Measurements from ENCODE around the gene SWAP70. TPM values are rescaled to one million over a fixed set of nuclear protein-coding genes. Genes with fewer than 3 reads are reported as not detected.

Gene SWAP70
- total and polyA plus RNA-seq, 9 of the 15 experiments (the other 6 are each of a cell fraction or from before 2014, with no cell fraction given), result 1.7 to 4.9 (median 3.9) TPM

DNA sequence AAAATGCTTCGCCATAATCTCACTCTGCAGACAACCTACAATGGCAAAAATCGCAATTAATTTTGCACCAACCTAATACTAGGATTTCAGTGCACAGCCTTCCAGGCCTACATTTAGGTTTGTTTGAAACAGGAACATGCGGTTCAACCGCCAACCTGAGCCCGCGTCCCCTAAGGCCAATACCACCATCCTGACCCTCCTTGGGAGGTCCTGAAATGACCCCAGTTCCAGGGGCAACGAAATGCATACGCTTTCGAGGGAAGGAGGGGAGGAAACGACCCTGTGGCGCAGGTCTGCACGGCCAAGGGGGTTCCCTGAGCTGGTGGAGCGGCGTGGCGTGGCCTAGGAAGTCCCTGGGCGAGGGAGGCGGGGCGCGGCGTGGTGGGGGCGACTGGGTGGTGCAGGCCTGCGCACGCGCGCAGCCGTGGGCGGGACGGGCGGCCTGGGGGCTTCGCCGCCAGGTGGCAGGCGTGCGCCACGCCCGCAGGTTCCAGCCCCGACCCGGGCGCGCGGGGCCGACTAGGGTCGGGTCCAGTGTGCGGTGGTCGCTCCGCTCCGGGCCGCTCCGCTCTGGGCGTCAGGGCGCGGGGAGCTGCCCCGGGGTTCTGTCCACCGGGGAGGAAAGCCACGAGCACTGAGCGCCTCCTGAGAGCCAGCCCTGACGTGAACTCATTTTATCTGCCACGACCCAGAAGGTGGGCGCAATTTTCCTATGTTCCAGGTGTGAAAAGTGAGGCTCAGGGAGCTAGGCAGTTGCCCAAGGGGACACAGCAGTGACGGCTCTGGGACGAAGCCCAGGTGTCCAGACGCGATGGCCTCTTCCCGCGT lies 94.1 kb downstream of the SWAP70 start (continued):
- TF ChIP-seq, protein P1, sequence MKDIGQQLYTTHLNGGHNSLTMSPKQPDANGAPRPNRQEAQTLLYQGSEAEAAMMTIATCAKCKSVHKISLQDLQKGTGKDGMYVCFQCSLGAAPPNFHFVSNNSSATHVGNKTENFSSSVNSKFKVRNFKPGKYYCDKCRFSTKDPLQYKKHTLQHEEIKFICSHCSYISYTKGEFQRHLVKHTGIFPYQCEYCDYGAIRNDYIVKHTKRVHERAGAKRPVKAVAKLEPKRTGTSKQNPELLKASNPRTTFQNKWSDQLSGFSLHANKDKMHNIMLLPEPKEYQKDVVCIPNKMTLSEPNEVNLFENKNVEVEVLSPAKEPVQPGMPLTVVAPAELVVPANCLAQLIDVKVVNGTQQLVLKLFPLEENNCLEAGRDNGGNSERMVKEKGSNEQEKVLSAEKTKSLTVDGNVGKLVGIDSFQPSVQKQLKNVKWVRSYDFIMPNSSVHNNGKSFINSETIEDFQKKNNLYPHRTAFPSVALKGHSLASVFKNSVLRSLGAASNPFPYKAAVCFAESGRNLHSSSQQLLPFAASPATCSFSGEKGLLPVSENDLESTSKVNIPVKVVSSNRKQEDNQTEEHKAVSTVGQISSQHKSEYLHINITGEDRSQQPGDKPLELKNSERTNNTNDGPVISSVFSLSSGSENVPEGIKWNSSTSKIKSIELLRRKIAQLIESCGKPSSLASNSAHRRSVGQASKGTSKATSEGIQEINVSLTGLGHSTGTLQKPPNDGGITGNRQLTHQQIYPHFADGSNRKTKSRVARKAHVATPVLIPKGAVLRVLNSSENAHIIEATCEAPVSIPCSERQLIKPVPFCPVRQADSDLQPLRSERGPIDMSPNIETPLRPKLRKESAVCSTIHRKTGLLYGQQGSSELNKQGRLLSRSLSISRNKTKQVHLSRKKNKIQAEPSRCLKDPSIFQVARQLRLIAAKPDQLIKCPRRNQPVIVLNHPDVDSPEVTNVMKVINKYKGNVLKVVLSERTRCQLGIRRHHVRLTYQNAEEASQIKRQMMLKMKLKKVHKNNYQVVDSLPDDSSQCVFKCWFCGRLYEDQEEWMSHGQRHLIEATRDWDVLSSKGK (CRISPR knock-in tag; IDR thresholded peaks at IDR 0.05), result no peak
- TF ChIP-seq ZNF282 (CRISPR knock-in tag; IDR thresholded peaks at IDR 0.05) (no peak), HDAC3 (IDR thresholded peaks at IDR 0.05; ENCODE audit: borderline replicate concordance, partially characterized antibody) (no peak), ZNF274 (IDR thresholded peaks at IDR 0.05; ENCODE audit: borderline replicate concordance, low read depth, low read length) (no peak), ZFPM2 (CRISPR knock-in tag; IDR thresholded peaks at IDR 0.05) (no peak), NFRKB (IDR thresholded peaks at IDR 0.05; ENCODE audit: low read depth) (no peak; the same call in 1 of the 2 replicates), U2AF2 (optimal IDR thresholded peaks at IDR 0.05; ENCODE audit: low read depth, low read length) (no peak), SAFB2 (IDR thresholded peaks at IDR 0.05; ENCODE audit: borderline replicate concordance, low read depth, low read length, severe bottlenecking) (no peak), FOXJ3 (CRISPR knock-in tag; IDR thresholded peaks at IDR 0.05) (no peak), ZNF740 (CRISPR knock-in tag; IDR thresholded peaks at IDR 0.05) (no peak), ZNF740 (tag; IDR thresholded peaks at IDR 0.05) (no peak), CEBPB (tag; IDR thresholded peaks at IDR 0.05) (no peak), KLF10 (CRISPR knock-in tag; IDR thresholded peaks at IDR 0.05) (no peak), RB1 (IDR thresholded peaks at IDR 0.05; ENCODE audit: low read depth) (peak; percentile 97), ARID1B (IDR thresholded peaks at IDR 0.05) (peak; percentile 30; the same call in 1 of the 2 replicates), YBX1 (IDR thresholded peaks at IDR 0.05) (no peak), ZNF24 (IDR thresholded peaks at IDR 0.05) (no peak), HNRNPH1 (optimal IDR thresholded peaks at IDR 0.05; ENCODE audit: low read depth, low read length) (no peak), ETV6 (IDR thresholded peaks at IDR 0.05; ENCODE audit: borderline replicate concordance in 1 of 2, low read depth in 2 of 2, low read length in 1 of 2) (no peak), ETV6 (CRISPR knock-in tag; IDR thresholded peaks at IDR 0.05; ENCODE audit: borderline replicate concordance) (no peak; the same call in 1 of the 2 replicates)
- TF ChIP-seq, protein P2, sequence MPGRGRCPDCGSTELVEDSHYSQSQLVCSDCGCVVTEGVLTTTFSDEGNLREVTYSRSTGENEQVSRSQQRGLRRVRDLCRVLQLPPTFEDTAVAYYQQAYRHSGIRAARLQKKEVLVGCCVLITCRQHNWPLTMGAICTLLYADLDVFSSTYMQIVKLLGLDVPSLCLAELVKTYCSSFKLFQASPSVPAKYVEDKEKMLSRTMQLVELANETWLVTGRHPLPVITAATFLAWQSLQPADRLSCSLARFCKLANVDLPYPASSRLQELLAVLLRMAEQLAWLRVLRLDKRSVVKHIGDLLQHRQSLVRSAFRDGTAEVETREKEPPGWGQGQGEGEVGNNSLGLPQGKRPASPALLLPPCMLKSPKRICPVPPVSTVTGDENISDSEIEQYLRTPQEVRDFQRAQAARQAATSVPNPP (IDR thresholded peaks at IDR 0.05; ENCODE audit: borderline replicate concordance, insufficient read depth, insufficient read length), result no peak

All from K562 (cell line).